ENCODE data around the gene MEF2A.

- TF ChIP-seq CTCF (IDR thresholded peaks at IDR 0.05) (no peak), POLR2A (IDR thresholded peaks at IDR 0.05) (no peak)
These were observed 163.5 kb downstream of the MEF2A start for GRCh38 chr15:99729327-99729726.

All from body of pancreas (tissue), 4 donors.